Measurements from ENCODE around the gene ERICH4.

ERICH4 gene

GRCh38 chr19:41414461-41414860 lies 28.5 kb upstream of the ERICH4 start:
- DNase-seq (ENCODE audit: low spot score), result no peak

GRCh38 chr19:41415154-41415571 lies 27.8 kb upstream of the ERICH4 start:
- no peak for DNase-seq (ENCODE audit: low spot score)

GRCh38 chr19:41416194-41416674 lies 26.7 kb upstream of the ERICH4 start:
- no peak for DNase-seq (ENCODE audit: low spot score)

- no peak for DNase-seq (ENCODE audit: low spot score)
Observed at GRCh38 chr19:41420101-41420880, 22.7 kb upstream of the ERICH4 start.

- DNase-seq (ENCODE audit: low spot score), result no peak
Observed at GRCh38 chr19:41421314-41421713, 21.6 kb upstream of the ERICH4 start.

GRCh38 chr19:41421973-41422372 lies 21.0 kb upstream of the ERICH4 start:
- DNase-seq (ENCODE audit: low spot score), result no peak

GRCh38 chr19:41422456-41422855 lies 20.5 kb upstream of the ERICH4 start:
- DNase-seq (ENCODE audit: low spot score), result no peak

GRCh38 chr19:41422955-41423354 lies 20.0 kb upstream of the ERICH4 start:
- DNase-seq (ENCODE audit: low spot score), result no peak

- no peak for DNase-seq (ENCODE audit: low spot score)
Observed at GRCh38 chr19:41424335-41425173, 18.4 kb upstream of the ERICH4 start.

- no peak for DNase-seq (ENCODE audit: low spot score)
Observed at GRCh38 chr19:41425174-41426115, 17.5 kb upstream of the ERICH4 start.

- no peak for DNase-seq (ENCODE audit: low spot score)
Observed at GRCh38 chr19:41426116-41426841, 16.7 kb upstream of the ERICH4 start.

- DNase-seq (ENCODE audit: low spot score), result peak; percentile 56
Observed at GRCh38 chr19:41426952-41427646, 15.9 kb upstream of the ERICH4 start, which contains the start of gene B3GNT8. B3GNT8 (minus strand) TSS chr19:41427374; CDS start chr19:41426778, 596 bp downstream.

- DNase-seq (ENCODE audit: low spot score), result no peak
Observed at GRCh38 chr19:41427647-41428480, 15.1 kb upstream of the ERICH4 start.

GRCh38 chr19:41428481-41428859 lies 14.5 kb upstream of the ERICH4 start:
- DNase-seq (ENCODE audit: low spot score), result no peak

- DNase-seq (ENCODE audit: low spot score), result no peak
Observed at GRCh38 chr19:41430922-41431321, 12.0 kb upstream of the ERICH4 start.

- peak; percentile 30 for DNase-seq (ENCODE audit: low spot score)
Observed at GRCh38 chr19:41431426-41432386, 11.2 kb upstream of the ERICH4 start.

GRCh38 chr19:41433171-41433570 lies 9.8 kb upstream of the ERICH4 start:
- DNase-seq (ENCODE audit: low spot score), result no peak

GRCh38 chr19:41434450-41434849 lies 8.5 kb upstream of the ERICH4 start:
- DNase-seq (ENCODE audit: low spot score), result no peak
